ENCODE data around the gene PECR. TPM values are rescaled to one million over a fixed set of nuclear protein-coding genes. Genes with fewer than 3 reads are reported as not detected.

The PECR gene
- total and polyA plus RNA-seq, 2 donors (not counting 1 experiment from before 2014, with no cell fraction given) = 9.5 to 16.5 TPM

DNA sequence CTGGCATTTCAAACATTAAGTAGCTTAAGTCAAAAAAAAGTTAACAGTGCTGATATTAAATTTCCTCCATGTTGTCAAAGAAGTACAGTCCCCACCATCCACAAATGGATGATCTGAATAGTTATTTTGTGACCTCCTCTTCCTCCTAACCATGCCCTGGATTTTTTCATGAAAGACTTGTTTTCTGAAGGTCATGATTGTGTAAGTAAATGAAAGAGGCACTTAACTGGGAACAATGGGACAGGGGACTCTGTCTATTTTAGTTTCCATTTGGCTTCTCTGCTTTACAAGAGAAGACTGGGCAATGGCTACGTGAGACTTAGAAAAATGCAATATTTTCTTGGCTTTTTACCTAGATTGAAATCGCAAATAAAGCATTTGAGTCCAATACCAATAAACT lies 32.2 kb downstream of the PECR start:
- Histone ChIP-seq H3K4me1 (ENCODE audit: control insufficient read depth in 2 of 2, insufficient read depth in 2 of 2, low read length in 2 of 2) (no peaks in the 10 kb centered on the region), H2AFZ (ENCODE audit: insufficient read depth, low read depth, low read length, poor library complexity, severe bottlenecking) (no peak overlapping the region), H3K27ac (ENCODE audit: low read length in 2 of 2) (no peak overlapping the region), H3K79me2 (ENCODE audit: control insufficient read depth, insufficient read depth, low read length) (no peaks in the 10 kb centered on the region), H3K9ac (ENCODE audit: low read length) (no peak overlapping the region), H3K4me2 (replicated peaks; ENCODE audit: low read depth, low read length, poor library complexity, severe bottlenecking) (no peak overlapping the region), H3K9me3 (ENCODE audit: control extremely low read depth in 1 of 3, control insufficient read depth in 2 of 3, insufficient read depth in 1 of 3, low read length in 2 of 3) (no peaks in the 10 kb centered on the region), H3K27me3 (replicated peaks in 1 of 4; ENCODE audit: control extremely low read depth in 1 of 4, control insufficient read depth in 3 of 4, insufficient read depth in 4 of 4, low read length in 3 of 4) (no peaks in the 10 kb centered on the region), H3K36me3 (replicated peaks in 1 of 2; ENCODE audit: control extremely low read depth in 1 of 2, control insufficient read depth in 1 of 2, extremely low read depth in 1 of 2, insufficient read depth in 2 of 2, low read length in 1 of 2) (peaks cover 0 to 4% of the 10 kb centered on the region in 2 experiments), H4K20me1 (ENCODE audit: control insufficient read depth, insufficient read depth, low read length, poor library complexity, severe bottlenecking) (no peaks in the 10 kb centered on the region), H3K4me3 (ENCODE audit: control extremely low read depth in 1 of 5, extremely low read depth in 1 of 5, insufficient read depth in 1 of 5, low read depth in 2 of 5, low read length in 4 of 5) (no peak overlapping the region)
- H3K27ac Mint-ChIP-seq = no peak overlapping the region
- no peak overlapping the region for H3K4me3 Mint-ChIP-seq
- ATAC-seq (ENCODE audit: low read depth) = no peak
- POLR2A ChIA-PET = no interaction called here
- CTCF ChIA-PET = interaction anchor here (1.4 kb wide), 1 partner anchor 16 kb away, joined by 3 read pairs; no protein-coding TSS in a partner anchor
- intact Hi-C loops (cut with micrococcal nuclease) = no loop called here
- no peaks in the 10 kb centered on the region for H3K9me3 Mint-ChIP-seq (ENCODE audit: insufficient read depth)
- TF ChIP-seq, protein P1, sequence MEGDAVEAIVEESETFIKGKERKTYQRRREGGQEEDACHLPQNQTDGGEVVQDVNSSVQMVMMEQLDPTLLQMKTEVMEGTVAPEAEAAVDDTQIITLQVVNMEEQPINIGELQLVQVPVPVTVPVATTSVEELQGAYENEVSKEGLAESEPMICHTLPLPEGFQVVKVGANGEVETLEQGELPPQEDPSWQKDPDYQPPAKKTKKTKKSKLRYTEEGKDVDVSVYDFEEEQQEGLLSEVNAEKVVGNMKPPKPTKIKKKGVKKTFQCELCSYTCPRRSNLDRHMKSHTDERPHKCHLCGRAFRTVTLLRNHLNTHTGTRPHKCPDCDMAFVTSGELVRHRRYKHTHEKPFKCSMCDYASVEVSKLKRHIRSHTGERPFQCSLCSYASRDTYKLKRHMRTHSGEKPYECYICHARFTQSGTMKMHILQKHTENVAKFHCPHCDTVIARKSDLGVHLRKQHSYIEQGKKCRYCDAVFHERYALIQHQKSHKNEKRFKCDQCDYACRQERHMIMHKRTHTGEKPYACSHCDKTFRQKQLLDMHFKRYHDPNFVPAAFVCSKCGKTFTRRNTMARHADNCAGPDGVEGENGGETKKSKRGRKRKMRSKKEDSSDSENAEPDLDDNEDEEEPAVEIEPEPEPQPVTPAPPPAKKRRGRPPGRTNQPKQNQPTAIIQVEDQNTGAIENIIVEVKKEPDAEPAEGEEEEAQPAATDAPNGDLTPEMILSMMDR (IDR thresholded peaks at IDR 0.05) = no peak
- no peak for TF ChIP-seq EZH2 (IDR thresholded peaks at IDR 0.05; ENCODE audit: borderline replicate concordance, insufficient read depth, low read depth, low read length, poor library complexity, severe bottlenecking)
- no peaks in the 10 kb centered on the region for H3K4me1 Mint-ChIP-seq
- no peak for DNase-seq
- H3K27me3 Mint-ChIP-seq = no peaks in the 10 kb centered on the region
- WGBS (ENCODE audit: insufficient coverage) = no CpG with 5 or more reads among the region's 2 CpGs

- no peaks in the 10 kb centered on the region for H3K9me3 ChIP-seq (ENCODE audit: control extremely low read depth in 1 of 3, control insufficient read depth in 2 of 3, insufficient read depth in 1 of 3, low read length in 2 of 3)
- H3K27ac Mint-ChIP-seq = no peak overlapping the region
- no peaks in the 10 kb centered on the region for H3K9me3 Mint-ChIP-seq (ENCODE audit: insufficient read depth)
- H3K4me3 Mint-ChIP-seq = no peak overlapping the region
- H3K27me3 Mint-ChIP-seq = no peaks in the 10 kb centered on the region
- H3K4me1 Mint-ChIP-seq = no peaks in the 10 kb centered on the region
- H3K27ac ChIP-seq (ENCODE audit: low read length in 2 of 2) = no peak overlapping the region
- no peaks in the 10 kb centered on the region for H4K20me1 ChIP-seq (ENCODE audit: control insufficient read depth, insufficient read depth, low read length, poor library complexity, severe bottlenecking)
- no peak overlapping the region for H2AFZ ChIP-seq (ENCODE audit: insufficient read depth, low read depth, low read length, poor library complexity, severe bottlenecking)
- no CpG with 5 or more reads among the region's 2 CpGs for WGBS (ENCODE audit: insufficient coverage)
- H3K9ac ChIP-seq (ENCODE audit: low read length) = no peak overlapping the region
- ChIA-PET CTCF (interaction anchor here (0.6 to 1.0 kb wide), 2 partner anchors 14 to 18 kb away, joined by 3 to 4 read pairs; no protein-coding TSS in a partner anchor), POLR2A (no interaction called here)
- no peak for TF ChIP-seq EZH2 (IDR thresholded peaks at IDR 0.05; ENCODE audit: borderline replicate concordance, insufficient read depth, low read depth, low read length, poor library complexity, severe bottlenecking)
- TF ChIP-seq, protein P1 (IDR thresholded peaks at IDR 0.05) = no peak
- no peak for DNase-seq
- no peaks in the 10 kb centered on the region for H3K4me1 ChIP-seq (ENCODE audit: control insufficient read depth in 2 of 2, insufficient read depth in 2 of 2, low read length in 2 of 2)
- H3K27me3 ChIP-seq (replicated peaks in 1 of 4; ENCODE audit: control extremely low read depth in 1 of 4, control insufficient read depth in 3 of 4, insufficient read depth in 4 of 4, low read length in 3 of 4) = no peaks in the 10 kb centered on the region
- H3K4me3 ChIP-seq (ENCODE audit: control extremely low read depth in 1 of 5, extremely low read depth in 1 of 5, insufficient read depth in 1 of 5, low read depth in 2 of 5, low read length in 4 of 5) = no peak overlapping the region
- intact Hi-C loops (cut with micrococcal nuclease) = no loop called here
- H3K4me2 ChIP-seq (replicated peaks; ENCODE audit: low read depth, low read length, poor library complexity, severe bottlenecking) = no peak overlapping the region
- H3K36me3 ChIP-seq (replicated peaks in 1 of 2; ENCODE audit: control extremely low read depth in 1 of 2, control insufficient read depth in 1 of 2, extremely low read depth in 1 of 2, insufficient read depth in 2 of 2, low read length in 1 of 2) = peaks cover 0 to 4% of the 10 kb centered on the region in 2 experiments
- no peak for ATAC-seq (ENCODE audit: low read depth)
- no peaks in the 10 kb centered on the region for H3K79me2 ChIP-seq (ENCODE audit: control insufficient read depth, insufficient read depth, low read length)
Observed at GRCh38 chr2:216047397-216047796, 34.2 kb downstream of the PECR start.

All from B cell (primary cell).